ENCODE results near the gene EML6. TPM values are rescaled to one million over a fixed set of nuclear protein-coding genes. Genes with fewer than 3 reads are reported as not detected.

The EML6 gene
- total RNA-seq, 1 experiment from 2014 or later, result 5.2 TPM

DNA sequence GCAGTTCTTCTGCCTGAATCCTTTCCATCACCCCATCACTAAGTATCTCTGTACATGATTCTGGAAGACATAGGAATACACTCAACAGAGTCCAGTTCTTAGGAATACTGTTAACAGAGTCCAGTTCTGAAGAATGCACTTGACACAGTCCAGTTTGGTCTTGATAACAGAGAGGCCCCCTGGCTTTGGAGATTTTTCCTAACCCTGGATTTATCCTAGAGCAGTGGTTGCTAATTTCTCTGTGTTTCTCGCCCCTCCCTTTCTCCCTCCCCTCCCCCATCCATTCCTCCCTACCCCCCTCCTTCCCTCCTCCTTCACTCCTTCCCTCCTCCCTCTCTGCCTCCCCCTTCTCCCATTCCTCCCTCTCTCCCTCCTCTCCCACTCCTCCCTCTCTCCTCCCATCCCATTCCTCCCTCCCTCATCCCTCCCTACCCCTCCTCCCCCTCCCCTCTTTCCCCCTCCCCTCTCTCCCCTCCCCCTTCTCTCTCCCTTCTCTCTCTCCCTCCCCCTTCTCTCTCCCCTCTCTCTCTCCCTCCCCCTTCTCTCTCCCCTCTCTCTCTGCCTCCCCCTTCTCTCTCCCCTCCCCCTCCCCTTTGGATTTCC lies 221.4 kb downstream of the EML6 start:
- peak overlapping the region; percentile 41 for H3K27ac Mint-ChIP-seq (ENCODE audit: unreplicated experiment)
- DNase-seq, result no peak
- ChIA-PET CTCF (no interaction called here), POLR2A (no interaction called here)
- TF ChIP-seq, protein P1, sequence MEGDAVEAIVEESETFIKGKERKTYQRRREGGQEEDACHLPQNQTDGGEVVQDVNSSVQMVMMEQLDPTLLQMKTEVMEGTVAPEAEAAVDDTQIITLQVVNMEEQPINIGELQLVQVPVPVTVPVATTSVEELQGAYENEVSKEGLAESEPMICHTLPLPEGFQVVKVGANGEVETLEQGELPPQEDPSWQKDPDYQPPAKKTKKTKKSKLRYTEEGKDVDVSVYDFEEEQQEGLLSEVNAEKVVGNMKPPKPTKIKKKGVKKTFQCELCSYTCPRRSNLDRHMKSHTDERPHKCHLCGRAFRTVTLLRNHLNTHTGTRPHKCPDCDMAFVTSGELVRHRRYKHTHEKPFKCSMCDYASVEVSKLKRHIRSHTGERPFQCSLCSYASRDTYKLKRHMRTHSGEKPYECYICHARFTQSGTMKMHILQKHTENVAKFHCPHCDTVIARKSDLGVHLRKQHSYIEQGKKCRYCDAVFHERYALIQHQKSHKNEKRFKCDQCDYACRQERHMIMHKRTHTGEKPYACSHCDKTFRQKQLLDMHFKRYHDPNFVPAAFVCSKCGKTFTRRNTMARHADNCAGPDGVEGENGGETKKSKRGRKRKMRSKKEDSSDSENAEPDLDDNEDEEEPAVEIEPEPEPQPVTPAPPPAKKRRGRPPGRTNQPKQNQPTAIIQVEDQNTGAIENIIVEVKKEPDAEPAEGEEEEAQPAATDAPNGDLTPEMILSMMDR (IDR thresholded peaks at IDR 0.05; ENCODE audit: insufficient read depth in 1 of 2, low read depth in 1 of 2, low read length in 1 of 2, severe bottlenecking in 1 of 2, unreplicated experiment in 1 of 2), result no peak
- H3K9me3 Mint-ChIP-seq (ENCODE audit: unreplicated experiment), result no peaks in the 10 kb centered on the region
- Histone ChIP-seq H3K27me3 (replicated peaks; ENCODE audit: control insufficient read depth, insufficient read depth, low read length) (no peaks in the 10 kb centered on the region), H3K4me1 (no peaks in the 10 kb centered on the region), H3K36me3 (ENCODE audit: control insufficient read depth, insufficient read depth, low read length) (no peaks in the 10 kb centered on the region), H3K9me3 (no peaks in the 10 kb centered on the region), H3K4me3 (ENCODE audit: low read depth, low read length) (no peak overlapping the region)
- H3K36me3 Mint-ChIP-seq (ENCODE audit: insufficient read depth, unreplicated experiment), result peaks cover 14% of the 10 kb centered on the region
- H3K27me3 Mint-ChIP-seq (ENCODE audit: insufficient read depth, unreplicated experiment), result no peaks in the 10 kb centered on the region
- BruUV-seq (replicated peaks), result no TSS peak
- no peak overlapping the region for H3K4me3 Mint-ChIP-seq (ENCODE audit: unreplicated experiment)
- H3K4me1 Mint-ChIP-seq (ENCODE audit: low read depth, unreplicated experiment), result no peaks in the 10 kb centered on the region
- intact Hi-C loops (cut with micrococcal nuclease; ENCODE audit: unreplicated experiment), result no loop called here

DNA sequence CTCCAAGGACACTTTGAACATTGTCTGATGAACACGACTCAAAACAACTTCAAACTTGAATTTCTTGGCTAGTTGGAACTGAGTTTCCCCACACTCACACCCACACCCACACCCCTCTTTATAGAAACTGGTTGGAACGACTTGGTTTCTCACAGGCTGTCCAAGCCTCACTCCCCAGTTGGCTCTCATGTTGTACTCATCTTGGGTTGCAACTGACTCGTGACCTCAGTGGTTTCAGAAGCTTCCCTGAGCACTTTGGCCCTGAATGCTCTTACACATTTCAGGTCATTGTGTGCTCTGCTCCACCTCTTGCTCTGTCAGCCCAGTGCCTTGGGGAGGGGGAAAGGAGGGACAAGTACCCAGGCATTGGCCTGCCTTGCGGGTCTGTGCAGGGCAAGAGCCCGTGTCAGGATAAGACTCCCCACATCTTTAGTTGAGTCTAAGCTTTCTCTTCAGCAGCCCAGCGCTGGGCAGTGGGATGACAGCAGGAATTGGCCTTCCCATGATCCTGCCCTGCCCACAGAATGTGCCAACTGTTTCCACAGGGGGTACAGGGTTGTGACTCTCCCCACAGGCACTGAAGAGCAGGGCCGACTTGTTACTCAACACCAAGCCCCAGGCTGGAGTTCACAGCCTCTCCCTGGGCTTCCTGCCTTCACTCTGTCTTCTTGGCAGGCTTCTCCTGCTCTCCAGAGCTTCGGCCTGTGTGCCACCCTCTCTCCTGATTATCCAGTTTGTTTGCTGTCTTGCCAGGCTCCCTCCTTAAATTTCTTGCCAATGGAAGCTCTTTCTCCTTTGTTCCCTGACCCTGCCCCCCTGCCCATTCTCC lies 222.1 kb downstream of the EML6 start:
- Mint-ChIP-seq H3K27me3 (ENCODE audit: insufficient read depth, unreplicated experiment) (no peaks in the 10 kb centered on the region), H3K4me3 (ENCODE audit: unreplicated experiment) (no peak overlapping the region), H3K4me1 (ENCODE audit: low read depth, unreplicated experiment) (peaks cover 2% of the 10 kb centered on the region), H3K36me3 (ENCODE audit: insufficient read depth, unreplicated experiment) (peaks cover 14% of the 10 kb centered on the region), H3K27ac (ENCODE audit: unreplicated experiment) (peak overlapping the region; percentile 41), H3K9me3 (ENCODE audit: unreplicated experiment) (no peaks in the 10 kb centered on the region)
- POLR2A ChIA-PET, result no interaction called here
- no TSS peak for BruUV-seq (replicated peaks)
- no peaks in the 10 kb centered on the region for H3K36me3 ChIP-seq (ENCODE audit: control insufficient read depth, insufficient read depth, low read length)
- H3K4me3 ChIP-seq (ENCODE audit: low read depth, low read length), result no peak overlapping the region
- no peaks in the 10 kb centered on the region for H3K27me3 ChIP-seq (replicated peaks; ENCODE audit: control insufficient read depth, insufficient read depth, low read length)
- no peaks in the 10 kb centered on the region for H3K9me3 ChIP-seq
- DNase-seq, result no peak
- TF ChIP-seq, protein P1 (IDR thresholded peaks at IDR 0.05; ENCODE audit: insufficient read depth in 1 of 2, low read depth in 1 of 2, low read length in 1 of 2, severe bottlenecking in 1 of 2, unreplicated experiment in 1 of 2), result no peak
- intact Hi-C loops (cut with micrococcal nuclease; ENCODE audit: unreplicated experiment), result no loop called here
- H3K4me1 ChIP-seq, result no peaks in the 10 kb centered on the region
- CTCF ChIA-PET, result no interaction called here

DNA sequence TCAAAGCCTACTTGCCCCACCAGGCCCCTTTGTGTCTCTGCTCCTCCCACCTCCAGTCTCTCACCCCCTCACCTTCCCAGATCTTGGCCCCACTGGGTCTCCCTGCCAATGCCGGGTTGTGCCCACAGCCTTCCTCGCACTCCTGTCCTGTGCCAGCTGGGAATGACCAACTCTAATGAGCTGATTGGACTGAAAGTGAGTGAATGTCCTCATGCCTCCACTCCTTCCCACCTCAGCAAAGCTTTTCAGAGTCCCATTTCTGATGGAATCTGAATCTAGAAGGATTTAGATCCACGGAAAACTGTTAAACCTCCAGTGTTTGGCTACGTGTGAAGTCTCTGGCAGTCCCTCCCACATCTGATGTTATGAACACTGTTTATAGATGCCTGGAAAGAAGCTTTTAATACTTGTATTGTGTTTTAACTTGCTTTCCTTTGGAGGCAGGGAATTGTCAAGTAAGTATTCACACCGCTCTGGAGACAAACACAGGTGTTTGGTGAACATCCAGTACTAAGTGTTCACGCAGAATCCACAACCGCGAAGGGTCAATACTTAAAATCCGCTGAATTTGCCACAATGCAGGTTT lies 222.9 kb downstream of the EML6 start:
- Histone ChIP-seq H3K27me3 (replicated peaks; ENCODE audit: control insufficient read depth, insufficient read depth, low read length) (no peaks in the 10 kb centered on the region), H3K4me1 (no peaks in the 10 kb centered on the region), H3K36me3 (ENCODE audit: control insufficient read depth, insufficient read depth, low read length) (no peaks in the 10 kb centered on the region), H3K9me3 (no peaks in the 10 kb centered on the region), H3K4me3 (ENCODE audit: low read depth, low read length) (no peak overlapping the region)
- POLR2A ChIA-PET, result interaction anchor here (0.7 kb wide), 1 partner anchor 20 kb away, joined by 4 read pairs; no protein-coding TSS in a partner anchor
- DNase-seq, result no peak
- TF ChIP-seq, protein P1 (IDR thresholded peaks at IDR 0.05; ENCODE audit: insufficient read depth in 1 of 2, low read depth in 1 of 2, low read length in 1 of 2, severe bottlenecking in 1 of 2, unreplicated experiment in 1 of 2), result no peak
- CTCF ChIA-PET, result no interaction called here
- intact Hi-C loops (cut with micrococcal nuclease; ENCODE audit: unreplicated experiment), result no loop called here
- peak overlapping the region; percentile 38 for H3K27ac Mint-ChIP-seq (ENCODE audit: unreplicated experiment)
- H3K4me1 Mint-ChIP-seq (ENCODE audit: low read depth, unreplicated experiment), result peaks cover 6% of the 10 kb centered on the region
- no peaks in the 10 kb centered on the region for H3K27me3 Mint-ChIP-seq (ENCODE audit: insufficient read depth, unreplicated experiment)
- no TSS peak for BruUV-seq (replicated peaks)
- no peaks in the 10 kb centered on the region for H3K9me3 Mint-ChIP-seq (ENCODE audit: unreplicated experiment)
- peaks cover 14% of the 10 kb centered on the region for H3K36me3 Mint-ChIP-seq (ENCODE audit: insufficient read depth, unreplicated experiment)
- H3K4me3 Mint-ChIP-seq (ENCODE audit: unreplicated experiment), result no peak overlapping the region

All from Caco-2 (cell line).